GM12875 (cell line): ENCODE results near the gene ENKD1.

Experiments
- H3K4me3 ChIP-seq: one replicate; pipeline ENCODE4 v1.5.1; 2011; ENCODE audit warnings: low read depth, low read length, control low read depth
- CTCF ChIP-seq: IDR thresholded peaks from 2 replicates; pipeline ENCODE4 v1.5.1; 2011; ENCODE audit warnings: low read depth, mild to moderate bottlenecking, control low read depth, inconsistent platforms, low read length, moderate library complexity, borderline replicate concordance; ENCODE audit not compliant: insufficient read depth

ENKD1 gene

DNA sequence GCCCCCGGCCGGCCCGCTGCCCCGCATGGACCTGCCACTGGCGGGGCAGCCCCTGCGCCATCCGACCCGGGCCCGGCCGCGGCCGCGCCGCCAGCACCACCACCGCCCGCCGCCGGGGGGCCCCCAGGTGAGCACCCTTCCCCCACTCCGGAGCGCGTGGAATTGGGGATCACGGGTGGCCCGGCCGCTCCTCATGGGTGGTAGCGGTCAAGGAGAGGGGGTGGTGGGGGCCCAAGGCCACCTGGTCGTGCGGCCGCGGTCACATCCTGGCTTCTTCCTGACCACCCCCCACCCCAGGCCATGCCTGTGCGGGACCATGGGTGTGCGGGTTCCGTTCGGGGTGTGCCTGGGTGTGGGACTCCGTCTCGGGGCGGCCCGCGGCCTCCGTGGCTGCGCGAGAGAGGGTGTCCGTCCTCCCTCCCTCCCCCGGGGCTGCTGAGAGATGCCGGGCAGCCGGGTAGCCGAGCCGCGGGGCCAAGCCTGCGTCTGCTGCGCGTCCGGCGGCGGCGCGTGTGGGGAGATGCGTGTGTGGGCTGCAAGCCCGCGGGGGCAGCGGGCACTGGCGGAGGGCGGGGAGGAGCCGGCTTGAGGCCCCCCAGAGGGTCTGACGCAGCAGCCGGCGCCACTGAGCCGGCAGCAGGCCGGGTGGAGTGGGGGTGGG, 13.3 kb downstream of the ENKD1 start:
- TF ChIP-seq CTCF: no peak
- H3K4me3 ChIP-seq: no peak overlapping the region

- H3K4me3 ChIP-seq: no peak overlapping the region
- no peak for TF ChIP-seq CTCF
Measured at GRCh38 chr16:67652578-67653127, 13.9 kb downstream of the ENKD1 start.

DNA sequence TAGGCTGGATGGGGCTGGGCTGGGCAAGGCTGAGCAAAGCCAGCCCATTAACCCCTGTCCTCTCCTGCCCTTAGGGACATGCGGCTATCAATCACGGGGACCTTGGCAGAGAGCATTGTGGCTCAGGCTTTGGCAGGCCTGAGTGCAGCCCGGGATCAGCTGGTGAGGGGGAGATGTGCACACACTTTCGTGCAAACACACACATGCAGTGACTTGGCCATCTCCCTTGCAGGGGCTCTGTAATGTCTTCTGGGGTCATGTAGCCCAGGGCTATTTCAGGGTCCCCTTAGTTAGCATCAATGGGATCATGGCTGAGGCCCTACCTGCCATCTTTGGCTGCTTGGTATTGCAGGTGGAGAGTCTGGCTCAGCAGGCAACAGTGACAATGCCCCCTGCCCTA, 14.7 kb downstream of the ENKD1 start:
- no peak for TF ChIP-seq CTCF

DNA sequence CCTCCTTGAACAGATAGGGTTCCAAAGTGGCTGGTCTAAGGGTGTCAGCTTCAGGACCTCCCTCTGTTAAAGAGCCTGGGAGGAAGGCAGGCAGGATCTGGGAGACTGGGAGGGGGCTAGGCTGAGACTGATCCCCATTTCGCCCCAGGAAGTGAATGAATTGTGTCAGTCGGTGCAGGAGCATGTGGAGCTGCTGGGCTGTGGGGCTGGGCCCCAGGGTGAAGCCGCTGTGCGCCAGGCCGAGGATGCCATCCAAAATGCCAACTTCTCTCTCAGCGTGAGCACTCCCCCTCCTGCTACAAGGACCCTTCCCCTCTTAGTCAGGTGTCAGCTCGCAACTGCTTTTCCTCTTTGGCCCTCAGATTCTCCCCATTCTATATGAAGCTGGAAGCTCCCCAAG, 15.5 kb downstream of the ENKD1 start:
- H3K4me3 ChIP-seq: no peak overlapping the region
- no peak for TF ChIP-seq CTCF

More for the DNA sequence above, 14.7 kb downstream of the ENKD1 start:
- no peak overlapping the region for H3K4me3 ChIP-seq

GRCh38 chr16:67650023-67650422, 16.5 kb downstream of the ENKD1 start:
- no peak overlapping the region for H3K4me3 ChIP-seq
- no peak for TF ChIP-seq CTCF

- no peak for TF ChIP-seq CTCF
- H3K4me3 ChIP-seq: no peak overlapping the region
Measured at GRCh38 chr16:67649494-67649931, 17.0 kb downstream of the ENKD1 start.

DNA sequence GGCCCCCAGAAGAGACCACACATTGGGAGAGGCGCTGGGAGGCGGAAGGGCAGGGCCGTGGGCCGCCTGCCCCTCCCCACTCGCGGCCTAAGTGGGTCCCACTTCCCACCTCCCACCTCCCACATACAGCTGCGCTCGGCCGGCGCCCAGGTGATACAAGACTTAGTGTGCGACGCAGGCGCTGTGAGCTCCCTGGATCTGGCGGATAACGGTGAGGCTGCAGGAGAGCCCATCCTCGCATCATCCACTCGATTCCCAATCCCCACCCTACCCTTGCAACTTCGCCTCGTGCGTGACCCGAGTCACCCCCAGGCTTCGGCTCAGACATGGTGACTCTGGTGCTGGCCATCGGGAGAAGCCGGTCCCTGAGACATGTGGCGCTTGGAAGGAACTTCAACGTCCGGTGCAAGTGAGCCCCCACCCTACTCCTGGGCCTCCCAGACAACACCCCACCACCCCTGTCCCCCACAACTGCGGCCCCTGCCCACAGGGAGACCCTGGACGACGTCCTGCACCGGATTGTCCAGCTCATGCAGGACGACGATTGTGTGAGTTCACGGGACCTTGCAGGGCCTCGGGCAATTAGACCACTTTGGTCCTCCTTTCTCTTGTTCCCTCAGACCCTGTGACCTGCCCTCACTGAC, 17.7 kb downstream of the ENKD1 start:
- TF ChIP-seq CTCF: no peak
- H3K4me3 ChIP-seq: no peak overlapping the region
